GM23248 (cell line): ENCODE measurements around the gene IQUB.

Source experiments
- EZH2 ChIP-seq: fragments of 200-600 bp; sonication (generic); IDR thresholded peaks from 2 replicates; pipeline ENCODE4 v1.6.1; 2018; ENCODE audit warnings: antibody characterized with exemption, mild to moderate bottlenecking; ENCODE audit not compliant: insufficient read depth, poor library complexity, severe bottlenecking
- EZH2phosphoT487 ChIP-seq: fragments of 200-600 bp; sonication (generic); IDR thresholded peaks from 2 replicates; pipeline ENCODE4 v1.6.1; 2018; ENCODE audit warnings: antibody characterized with exemption, moderate library complexity, mild to moderate bottlenecking, low read depth; ENCODE audit not compliant: insufficient read depth

- TF ChIP-seq EZH2 (no peak), EZH2phosphoT487 (no peak)
Measured at GRCh38 chr7:123435080-123435700, 99.2 kb downstream of the IQUB start.
